ENCODE results near the gene GOLGA6L10. TPM values are rescaled to one million over a fixed set of nuclear protein-coding genes. Genes with fewer than 3 reads are reported as not detected.
"Not testable (repeated sequence)": the region's sequence is repeated elsewhere in the genome, so short reads cannot be mapped to it uniquely, and the experiment has no call there.

GOLGA6L10 gene
- total RNA-seq, 1 experiment from 2014 or later, result 3.8 TPM

DNA sequence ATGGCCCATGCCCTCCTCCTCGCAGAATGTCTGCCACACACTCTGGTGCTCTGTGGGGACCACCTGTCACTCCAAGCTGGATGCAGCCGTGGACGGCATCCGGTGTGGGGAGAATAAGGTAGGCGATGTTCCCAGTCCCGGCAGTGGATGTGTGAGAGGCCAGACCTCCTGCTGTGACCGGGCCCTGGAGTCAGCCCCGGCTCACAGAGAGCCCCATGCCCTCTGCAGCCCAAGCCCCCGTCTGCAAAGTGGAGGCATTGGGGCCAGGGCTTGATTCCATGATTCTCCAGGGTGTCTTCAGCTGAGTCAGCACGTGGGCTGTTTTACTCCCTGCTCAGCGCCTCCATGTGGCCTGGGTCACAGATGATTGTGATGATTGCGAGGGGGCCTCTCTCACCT is 32.2 kb downstream of the GOLGA6L10 start:
- DNase-seq, result no peak
- Mint-ChIP-seq H3K27me3 (ENCODE audit: insufficient read depth, unreplicated experiment) (peaks cover 2% of the 10 kb centered on the region), H3K9me3 (ENCODE audit: unreplicated experiment) (no peaks in the 10 kb centered on the region), H3K4me1 (ENCODE audit: low read depth, unreplicated experiment) (no peaks in the 10 kb centered on the region), H3K27ac (ENCODE audit: unreplicated experiment) (no peak overlapping the region), H3K4me3 (ENCODE audit: unreplicated experiment) (no peak overlapping the region), H3K36me3 (ENCODE audit: insufficient read depth, unreplicated experiment) (no peaks in the 10 kb centered on the region)
- BruUV-seq (replicated peaks), result no TSS peak
- Histone ChIP-seq H3K27me3 (replicated peaks; ENCODE audit: control insufficient read depth, insufficient read depth, low read length) (no peaks in the 10 kb centered on the region), H3K36me3 (ENCODE audit: control insufficient read depth, insufficient read depth, low read length) (no peaks in the 10 kb centered on the region), H3K9me3 (no peaks in the 10 kb centered on the region), H3K4me1 (no peaks in the 10 kb centered on the region), H3K4me3 (ENCODE audit: low read depth, low read length) (no peak overlapping the region)
- TF ChIP-seq, protein P1, sequence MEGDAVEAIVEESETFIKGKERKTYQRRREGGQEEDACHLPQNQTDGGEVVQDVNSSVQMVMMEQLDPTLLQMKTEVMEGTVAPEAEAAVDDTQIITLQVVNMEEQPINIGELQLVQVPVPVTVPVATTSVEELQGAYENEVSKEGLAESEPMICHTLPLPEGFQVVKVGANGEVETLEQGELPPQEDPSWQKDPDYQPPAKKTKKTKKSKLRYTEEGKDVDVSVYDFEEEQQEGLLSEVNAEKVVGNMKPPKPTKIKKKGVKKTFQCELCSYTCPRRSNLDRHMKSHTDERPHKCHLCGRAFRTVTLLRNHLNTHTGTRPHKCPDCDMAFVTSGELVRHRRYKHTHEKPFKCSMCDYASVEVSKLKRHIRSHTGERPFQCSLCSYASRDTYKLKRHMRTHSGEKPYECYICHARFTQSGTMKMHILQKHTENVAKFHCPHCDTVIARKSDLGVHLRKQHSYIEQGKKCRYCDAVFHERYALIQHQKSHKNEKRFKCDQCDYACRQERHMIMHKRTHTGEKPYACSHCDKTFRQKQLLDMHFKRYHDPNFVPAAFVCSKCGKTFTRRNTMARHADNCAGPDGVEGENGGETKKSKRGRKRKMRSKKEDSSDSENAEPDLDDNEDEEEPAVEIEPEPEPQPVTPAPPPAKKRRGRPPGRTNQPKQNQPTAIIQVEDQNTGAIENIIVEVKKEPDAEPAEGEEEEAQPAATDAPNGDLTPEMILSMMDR (IDR thresholded peaks at IDR 0.05; ENCODE audit: insufficient read depth in 1 of 2, low read depth in 1 of 2, low read length in 1 of 2, severe bottlenecking in 1 of 2, unreplicated experiment in 1 of 2), result no peak
- intact Hi-C loops (cut with micrococcal nuclease; ENCODE audit: unreplicated experiment), result no loop called here
- ChIA-PET POLR2A (no interaction called here), CTCF (no interaction called here)

DNA sequence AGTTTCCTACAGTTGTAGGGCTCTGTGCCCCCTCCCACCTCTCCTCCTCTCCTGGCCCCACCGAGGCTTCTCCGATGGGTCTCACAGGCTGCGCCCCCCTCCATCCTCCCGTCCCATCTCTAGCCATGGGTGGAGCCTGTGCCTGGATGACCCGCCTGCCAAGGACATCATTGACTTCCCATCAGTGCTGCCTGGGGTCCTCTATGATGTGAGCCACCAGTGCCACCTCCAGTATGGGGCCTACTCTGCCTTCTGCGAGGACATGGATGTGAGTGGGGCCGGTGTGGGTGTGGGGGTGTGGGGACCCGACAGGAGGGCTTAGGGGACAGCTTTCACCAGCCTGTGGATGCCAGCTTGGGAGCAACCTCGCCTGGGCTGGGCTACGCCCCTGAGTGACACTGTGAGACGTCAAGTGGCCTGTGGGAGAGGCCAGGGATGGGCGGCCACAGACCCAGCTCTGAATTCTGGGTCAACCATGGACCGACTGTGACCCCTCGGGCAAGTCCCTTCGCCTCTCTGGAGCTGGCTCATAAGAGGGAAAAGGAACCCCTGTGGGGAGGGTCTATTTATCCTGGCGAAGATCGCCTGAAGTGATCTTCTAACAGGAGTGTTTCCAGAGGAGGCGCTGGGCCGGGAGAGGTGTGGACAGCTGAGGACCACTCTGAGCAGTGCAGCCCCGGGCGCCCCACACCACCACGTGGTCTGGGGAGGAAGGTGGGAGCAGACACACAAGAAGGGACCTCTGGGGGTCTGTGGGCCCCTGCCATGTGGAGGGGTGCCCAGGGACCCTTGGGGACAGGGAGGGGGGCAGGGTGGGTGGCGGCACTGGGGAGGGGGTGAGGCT is 32.8 kb downstream of the GOLGA6L10 start:
- H3K4me3 ChIP-seq (ENCODE audit: low read depth, low read length); DNase-seq; H3K27me3 ChIP-seq (replicated peaks; ENCODE audit: control insufficient read depth, insufficient read depth, low read length); H3K36me3 Mint-ChIP-seq (ENCODE audit: insufficient read depth, unreplicated experiment); CTCF ChIA-PET; H3K4me1 Mint-ChIP-seq (ENCODE audit: low read depth, unreplicated experiment); H3K4me1 ChIP-seq; H3K36me3 ChIP-seq (ENCODE audit: control insufficient read depth, insufficient read depth, low read length); H3K27ac Mint-ChIP-seq (ENCODE audit: unreplicated experiment); H3K9me3 ChIP-seq; H3K4me3 Mint-ChIP-seq (ENCODE audit: unreplicated experiment); BruUV-seq (replicated peaks); H3K27me3 Mint-ChIP-seq (ENCODE audit: insufficient read depth, unreplicated experiment); intact Hi-C loops (cut with micrococcal nuclease; ENCODE audit: unreplicated experiment); H3K9me3 Mint-ChIP-seq (ENCODE audit: unreplicated experiment); POLR2A ChIA-PET: not testable (repeated sequence)

DNA sequence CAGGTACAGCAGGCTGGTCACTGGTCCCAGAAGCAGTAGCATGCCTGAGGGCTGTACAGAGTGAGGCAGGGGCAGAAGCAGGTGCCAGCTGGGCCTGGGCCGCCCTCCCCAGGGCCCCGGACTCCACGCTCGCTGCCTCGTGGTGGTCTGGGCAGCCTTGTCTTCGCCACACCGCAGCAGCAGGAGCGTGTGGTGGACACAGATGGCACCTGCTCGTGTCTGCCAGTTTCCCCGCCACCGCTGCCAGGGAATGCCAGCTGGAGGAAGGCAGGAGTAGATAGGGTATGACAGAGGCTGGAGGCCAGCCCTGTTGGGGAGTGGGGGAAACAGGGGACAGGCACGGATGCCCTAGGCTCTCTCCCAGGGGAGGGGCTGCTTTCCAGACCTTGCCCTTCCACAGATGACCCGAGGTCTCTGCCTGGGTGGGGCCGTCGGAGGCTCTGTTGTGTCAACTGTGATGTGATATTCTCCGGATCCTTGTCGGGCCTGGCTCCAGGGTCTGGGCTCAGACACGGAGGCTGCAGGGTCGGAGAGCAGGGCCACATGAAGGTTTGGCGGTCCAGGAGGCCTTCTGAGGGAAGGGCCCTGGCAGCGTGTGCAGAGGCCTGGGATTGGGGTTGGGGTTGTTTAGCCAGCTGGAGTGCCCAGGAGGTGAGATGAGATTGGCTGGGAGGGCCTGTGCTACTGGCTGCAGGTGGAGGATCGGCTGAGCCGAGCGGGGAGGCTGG is 33.6 kb downstream of the GOLGA6L10 start:
- H3K36me3 ChIP-seq (ENCODE audit: control insufficient read depth, insufficient read depth, low read length), result no peaks in the 10 kb centered on the region
- no TSS peak for BruUV-seq (replicated peaks)
- no peak overlapping the region for H3K4me3 ChIP-seq (ENCODE audit: low read depth, low read length)
- no peaks in the 10 kb centered on the region for H3K9me3 ChIP-seq
- TF ChIP-seq, protein P1 (IDR thresholded peaks at IDR 0.05; ENCODE audit: insufficient read depth in 1 of 2, low read depth in 1 of 2, low read length in 1 of 2, severe bottlenecking in 1 of 2, unreplicated experiment in 1 of 2), result no peak
- DNase-seq, result no peak
- ChIA-PET POLR2A (no interaction called here), CTCF (no interaction called here)
- no peaks in the 10 kb centered on the region for H3K36me3 Mint-ChIP-seq (ENCODE audit: insufficient read depth, unreplicated experiment)
- no peaks in the 10 kb centered on the region for H3K27me3 ChIP-seq (replicated peaks; ENCODE audit: control insufficient read depth, insufficient read depth, low read length)
- intact Hi-C loops (cut with micrococcal nuclease; ENCODE audit: unreplicated experiment), result no loop called here
- no peak overlapping the region for H3K27ac Mint-ChIP-seq (ENCODE audit: unreplicated experiment)
- H3K4me1 Mint-ChIP-seq (ENCODE audit: low read depth, unreplicated experiment), result no peaks in the 10 kb centered on the region
- no peaks in the 10 kb centered on the region for H3K4me1 ChIP-seq
- H3K27me3 Mint-ChIP-seq (ENCODE audit: insufficient read depth, unreplicated experiment), result peaks cover 7% of the 10 kb centered on the region
- peaks cover 9% of the 10 kb centered on the region for H3K9me3 Mint-ChIP-seq (ENCODE audit: unreplicated experiment)
- H3K4me3 Mint-ChIP-seq (ENCODE audit: unreplicated experiment), result no peak overlapping the region
